Measurements from ENCODE around the gene MAPK8. TPM values are rescaled to one million over a fixed set of nuclear protein-coding genes. Genes with fewer than 3 reads are reported as not detected.

Gene MAPK8
- polyA plus RNA-seq, 2 of the 4 experiments (the other 2 are of a cell fraction), result 29.6 to 71.4 TPM

DNA sequence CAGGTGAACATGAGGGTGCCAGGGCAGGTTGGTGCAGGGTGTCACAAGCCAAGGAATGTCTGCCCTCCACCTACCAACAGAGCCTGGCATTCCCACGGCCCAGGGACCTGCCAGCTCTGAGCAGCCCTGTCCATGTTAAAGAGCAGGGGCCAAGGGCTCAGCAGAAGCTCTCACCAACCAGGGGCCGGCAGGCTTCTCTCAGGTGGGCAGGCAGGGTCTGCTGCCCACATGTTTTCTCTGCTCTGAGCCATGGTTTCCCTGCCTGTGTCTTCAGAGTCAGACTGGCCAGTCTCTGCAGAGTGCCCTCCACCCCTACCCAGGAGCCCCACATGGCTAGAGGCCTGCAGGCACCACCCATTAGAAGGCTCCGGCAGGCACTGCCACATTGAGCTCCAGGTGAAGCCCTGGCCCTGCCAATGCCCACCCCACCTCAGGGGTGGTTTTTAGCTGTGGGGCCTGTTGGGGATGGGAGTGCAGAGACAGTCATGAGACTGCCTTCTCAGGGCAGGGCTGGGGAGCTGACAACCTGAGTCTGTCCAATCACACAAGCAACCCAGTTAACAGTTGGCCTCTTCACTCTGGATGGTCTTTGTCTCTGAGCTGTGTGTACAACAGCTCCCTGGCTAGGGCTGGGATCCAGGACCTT, 162.5 kb downstream of the MAPK8 start:
- FAIRE-seq, result no peak
- CTCF ChIA-PET, result interaction anchor here (1.1 to 4.5 kb wide), 2 partner anchors 10 to 187 kb away, joined by 3 to 10 read pairs; no protein-coding TSS in a partner anchor
- TF ChIP-seq HOXA7 (CRISPR knock-in tag; IDR thresholded peaks at IDR 0.05), result no peak
- no peak for TF ChIP-seq KDM1A (IDR thresholded peaks at IDR 0.05; ENCODE audit: low read depth)
- no peak for TF ChIP-seq KDM5A (IDR thresholded peaks at IDR 0.05)
- TF ChIP-seq, protein P1, sequence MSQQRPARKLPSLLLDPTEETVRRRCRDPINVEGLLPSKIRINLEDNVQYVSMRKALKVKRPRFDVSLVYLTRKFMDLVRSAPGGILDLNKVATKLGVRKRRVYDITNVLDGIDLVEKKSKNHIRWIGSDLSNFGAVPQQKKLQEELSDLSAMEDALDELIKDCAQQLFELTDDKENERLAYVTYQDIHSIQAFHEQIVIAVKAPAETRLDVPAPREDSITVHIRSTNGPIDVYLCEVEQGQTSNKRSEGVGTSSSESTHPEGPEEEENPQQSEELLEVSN (IDR thresholded peaks at IDR 0.05; ENCODE audit: borderline replicate concordance, low read depth), result no peak
- TF ChIP-seq JUN (IDR thresholded peaks at IDR 0.05), result no peak
- no peak for TF ChIP-seq RNF2 (IDR thresholded peaks at IDR 0.05; ENCODE audit: borderline replicate concordance, low read depth)
- TF ChIP-seq RAD21 (conservative IDR thresholded peaks at IDR 0.05 in 1 of 2, IDR thresholded peaks at IDR 0.05 in 1 of 2), result no peak
- TF ChIP-seq, protein P2, sequence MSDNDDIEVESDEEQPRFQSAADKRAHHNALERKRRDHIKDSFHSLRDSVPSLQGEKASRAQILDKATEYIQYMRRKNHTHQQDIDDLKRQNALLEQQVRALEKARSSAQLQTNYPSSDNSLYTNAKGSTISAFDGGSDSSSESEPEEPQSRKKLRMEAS (IDR thresholded peaks at IDR 0.05), result no peak
- no peak for TF ChIP-seq CEBPB (IDR thresholded peaks at IDR 0.05)
- no peak for TF ChIP-seq FOXS1 (CRISPR knock-in tag; IDR thresholded peaks at IDR 0.05)
- no peak for TF ChIP-seq NR3C1 (IDR thresholded peaks at IDR 0.05)
- TF ChIP-seq SMC3 (IDR thresholded peaks at IDR 0.05), result no peak
- TF ChIP-seq SREBF2 (IDR thresholded peaks at IDR 0.05), result no peak
- POLR2A ChIA-PET, result no interaction called here
- no CpG with 5 or more reads among the region's 3 CpGs for WGBS (ENCODE audit: missing lambda C conversion rate)
- no peak for ATAC-seq
- H3K4me3 ChIP-seq, result no peak overlapping the region
- H3K4me1 ChIP-seq, result no peaks in the 10 kb centered on the region
- no peak for DNase-seq (ENCODE audit: low read depth in 1 of 2, low spot score in 1 of 2)
- no peaks in the 10 kb centered on the region; the same call in 2 of the 3 replicates for H3K9me3 ChIP-seq
- H3K27ac ChIP-seq, result no peak overlapping the region
- H3K4me2 ChIP-seq, result no peak overlapping the region

DNA sequence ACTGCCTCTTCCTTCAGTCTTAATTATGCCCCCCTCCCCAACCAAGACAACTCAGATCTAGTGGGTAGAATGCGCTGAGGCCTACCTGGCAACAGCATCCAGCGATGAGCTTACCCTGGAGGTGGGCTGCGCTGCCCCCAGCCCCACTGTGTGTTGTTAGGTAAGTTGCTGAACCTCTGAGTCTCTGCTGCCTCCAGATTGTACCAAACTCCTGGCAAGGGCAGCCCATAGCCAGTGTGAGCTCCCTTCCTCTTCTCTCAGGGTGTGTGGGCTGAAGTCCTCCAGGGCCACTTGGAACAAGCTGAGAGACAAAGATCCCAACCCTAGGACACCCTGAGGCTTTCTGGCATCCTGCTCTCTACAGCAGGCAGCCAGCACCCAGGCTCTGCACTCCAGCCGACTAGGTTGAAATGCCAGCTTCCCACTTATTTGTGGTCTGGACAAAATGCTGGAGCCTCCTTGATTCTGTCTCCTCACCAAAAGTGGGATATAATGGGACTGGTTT, 163.1 kb downstream of the MAPK8 start:
- ChIA-PET POLR2A (no interaction called here), CTCF (interaction anchor here (1.1 to 4.5 kb wide), 2 partner anchors 9 to 186 kb away, joined by 3 to 10 read pairs; no protein-coding TSS in a partner anchor)
- no peak overlapping the region for H3K27ac ChIP-seq
- 83% methylated on average over 3 of the region's 4 CpGs for WGBS (ENCODE audit: missing lambda C conversion rate)
- H3K4me2 ChIP-seq, result no peak overlapping the region
- H3K4me3 ChIP-seq, result no peak overlapping the region
- ATAC-seq (no peak), FAIRE-seq (no peak), DNase-seq (ENCODE audit: low read depth in 1 of 2, low spot score in 1 of 2) (no peak)
- H3K4me1 ChIP-seq, result no peaks in the 10 kb centered on the region
- no peak for TF ChIP-seq ESRRA (IDR thresholded peaks at IDR 0.05; ENCODE audit: borderline replicate concordance, low read length)
- TF ChIP-seq, protein P3, sequence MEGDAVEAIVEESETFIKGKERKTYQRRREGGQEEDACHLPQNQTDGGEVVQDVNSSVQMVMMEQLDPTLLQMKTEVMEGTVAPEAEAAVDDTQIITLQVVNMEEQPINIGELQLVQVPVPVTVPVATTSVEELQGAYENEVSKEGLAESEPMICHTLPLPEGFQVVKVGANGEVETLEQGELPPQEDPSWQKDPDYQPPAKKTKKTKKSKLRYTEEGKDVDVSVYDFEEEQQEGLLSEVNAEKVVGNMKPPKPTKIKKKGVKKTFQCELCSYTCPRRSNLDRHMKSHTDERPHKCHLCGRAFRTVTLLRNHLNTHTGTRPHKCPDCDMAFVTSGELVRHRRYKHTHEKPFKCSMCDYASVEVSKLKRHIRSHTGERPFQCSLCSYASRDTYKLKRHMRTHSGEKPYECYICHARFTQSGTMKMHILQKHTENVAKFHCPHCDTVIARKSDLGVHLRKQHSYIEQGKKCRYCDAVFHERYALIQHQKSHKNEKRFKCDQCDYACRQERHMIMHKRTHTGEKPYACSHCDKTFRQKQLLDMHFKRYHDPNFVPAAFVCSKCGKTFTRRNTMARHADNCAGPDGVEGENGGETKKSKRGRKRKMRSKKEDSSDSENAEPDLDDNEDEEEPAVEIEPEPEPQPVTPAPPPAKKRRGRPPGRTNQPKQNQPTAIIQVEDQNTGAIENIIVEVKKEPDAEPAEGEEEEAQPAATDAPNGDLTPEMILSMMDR (IDR thresholded peaks at IDR 0.05), result no peak
- TF ChIP-seq CHD2 (IDR thresholded peaks at IDR 0.05; ENCODE audit: low read length, partially characterized antibody), result no peak
- no peak for TF ChIP-seq NR3C1 (IDR thresholded peaks at IDR 0.05)
- TF ChIP-seq, protein P4, sequence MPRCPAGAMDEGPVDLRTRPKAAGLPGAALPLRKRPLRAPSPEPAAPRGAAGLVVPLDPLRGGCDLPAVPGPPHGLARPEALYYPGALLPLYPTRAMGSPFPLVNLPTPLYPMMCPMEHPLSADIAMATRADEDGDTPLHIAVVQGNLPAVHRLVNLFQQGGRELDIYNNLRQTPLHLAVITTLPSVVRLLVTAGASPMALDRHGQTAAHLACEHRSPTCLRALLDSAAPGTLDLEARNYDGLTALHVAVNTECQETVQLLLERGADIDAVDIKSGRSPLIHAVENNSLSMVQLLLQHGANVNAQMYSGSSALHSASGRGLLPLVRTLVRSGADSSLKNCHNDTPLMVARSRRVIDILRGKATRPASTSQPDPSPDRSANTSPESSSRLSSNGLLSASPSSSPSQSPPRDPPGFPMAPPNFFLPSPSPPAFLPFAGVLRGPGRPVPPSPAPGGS (IDR thresholded peaks at IDR 0.05), result no peak
- H3K9me3 ChIP-seq, result no peaks in the 10 kb centered on the region; the same call in 2 of the 3 replicates

DNA sequence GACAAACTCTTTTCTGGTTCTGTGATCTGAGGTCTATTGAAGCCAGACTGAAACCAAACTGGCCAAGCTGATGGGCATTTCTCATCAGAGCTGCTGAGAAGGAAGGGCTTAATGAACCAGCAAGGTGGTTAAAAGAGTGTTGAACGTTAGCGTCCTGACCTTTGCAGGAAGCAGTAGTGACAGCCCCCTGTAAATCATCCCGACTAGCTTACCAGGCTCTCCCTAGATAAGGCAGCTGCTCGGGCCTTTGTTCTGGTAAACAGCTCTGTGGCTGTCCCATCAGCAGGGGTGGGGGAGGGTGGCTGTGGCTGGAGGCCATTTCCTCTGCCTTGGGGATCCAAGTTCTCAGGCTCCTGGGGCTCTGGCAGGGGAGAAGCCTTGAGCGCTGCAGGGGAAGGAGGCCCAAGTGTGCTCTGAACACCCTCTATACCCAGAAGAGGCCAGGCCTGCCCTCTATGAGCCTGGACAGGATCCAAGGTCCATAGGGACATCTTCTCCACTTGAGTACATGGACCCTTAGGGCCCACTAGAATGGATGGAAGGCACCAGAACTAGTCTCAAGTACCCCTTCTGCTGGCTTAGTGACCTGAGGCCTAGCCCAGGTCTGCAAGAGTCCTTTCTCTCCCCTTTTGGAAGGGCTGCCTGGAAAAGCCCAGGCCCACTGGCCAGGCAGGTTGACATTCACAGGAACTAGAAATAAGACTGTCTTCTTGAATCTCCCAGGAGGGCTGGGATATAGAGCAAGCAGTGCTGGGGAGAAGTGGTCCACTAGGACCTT, 163.8 kb downstream of the MAPK8 start:
- CTCF ChIA-PET, result interaction anchor here (1.0 to 4.5 kb wide), 3 partner anchors 22 to 186 kb away, joined by 3 to 10 read pairs (median 3); no protein-coding TSS in a partner anchor
- FAIRE-seq, result no peak
- WGBS (ENCODE audit: missing lambda C conversion rate), result 86% methylated on average over 5 of the region's 5 CpGs
- ATAC-seq, result no peak
- POLR2A ChIA-PET, result no interaction called here
- Histone ChIP-seq H3K9me3 (no peaks in the 10 kb centered on the region; the same call in 2 of the 3 replicates), H3K4me2 (no peak overlapping the region), H3K4me3 (no peak overlapping the region), H3K4me1 (no peaks in the 10 kb centered on the region), H3K27ac (no peak overlapping the region)
- DNase-seq (ENCODE audit: low read depth in 1 of 2, low spot score in 1 of 2), result no peak
- TF ChIP-seq MAZ (IDR thresholded peaks at IDR 0.05; ENCODE audit: borderline replicate concordance, low read depth, low read length) (no peak), ESRRA (IDR thresholded peaks at IDR 0.05; ENCODE audit: borderline replicate concordance, low read length) (no peak), FOXS1 (CRISPR knock-in tag; IDR thresholded peaks at IDR 0.05) (no peak), HOXB5 (CRISPR knock-in tag; IDR thresholded peaks at IDR 0.05) (no peak), SMC3 (IDR thresholded peaks at IDR 0.05) (no peak), CHD4 (IDR thresholded peaks at IDR 0.05; ENCODE audit: borderline replicate concordance) (no peak), MAFK (IDR thresholded peaks at IDR 0.05; ENCODE audit: partially characterized antibody) (no peak), KDM1A (IDR thresholded peaks at IDR 0.05; ENCODE audit: low read depth) (no peak), CBX2 (IDR thresholded peaks at IDR 0.05; ENCODE audit: borderline replicate concordance, low read depth) (no peak), RAD21 (conservative IDR thresholded peaks at IDR 0.05 in 1 of 2, IDR thresholded peaks at IDR 0.05 in 1 of 2) (no peak), TP53 (CRISPR knock-in tag; IDR thresholded peaks at IDR 0.05) (no peak)
- TF ChIP-seq, protein P5, sequence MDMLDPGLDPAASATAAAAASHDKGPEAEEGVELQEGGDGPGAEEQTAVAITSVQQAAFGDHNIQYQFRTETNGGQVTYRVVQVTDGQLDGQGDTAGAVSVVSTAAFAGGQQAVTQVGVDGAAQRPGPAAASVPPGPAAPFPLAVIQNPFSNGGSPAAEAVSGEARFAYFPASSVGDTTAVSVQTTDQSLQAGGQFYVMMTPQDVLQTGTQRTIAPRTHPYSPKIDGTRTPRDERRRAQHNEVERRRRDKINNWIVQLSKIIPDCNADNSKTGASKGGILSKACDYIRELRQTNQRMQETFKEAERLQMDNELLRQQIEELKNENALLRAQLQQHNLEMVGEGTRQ (IDR thresholded peaks at IDR 0.05), result no peak

Data from A549 (cell line).